Stimulated activated naive CD8-positive, alpha-beta T cell treated with anti-CD3 and anti-CD28 coated beads, Interleukin-15, Interleukin-2, amounts not matched to agents 100 ng/mL and 50 ng/mL, for 24 hours (primary cell): Measurements from ENCODE around the gene GLIS1.

Source experiments
- H3K27ac Mint-ChIP-seq: one replicate; pipeline ENCODE4 v1.8.0; 2021; ENCODE audit warnings: mild to moderate bottlenecking, mixed read lengths
- H3K27me3 Mint-ChIP-seq: one replicate; pipeline ENCODE4 v1.8.0; 2021; ENCODE audit warnings: mixed read lengths
- H3K36me3 Mint-ChIP-seq: one replicate; pipeline ENCODE4 v1.8.0; 2021; ENCODE audit warnings: low read depth, mixed read lengths
- H3K4me1 Mint-ChIP-seq: one replicate; pipeline ENCODE4 v1.8.0; 2021; ENCODE audit warnings: low read depth, mixed read lengths
- H3K4me3 Mint-ChIP-seq: one replicate; pipeline ENCODE4 v1.8.0; 2021; ENCODE audit warnings: mild to moderate bottlenecking, mixed read lengths
- H3K9me3 Mint-ChIP-seq: one replicate; pipeline ENCODE4 v1.8.0; 2021; ENCODE audit warnings: mixed read lengths

Gene GLIS1

GRCh38 chr1:53578358-53578757, 160.6 kb downstream of the GLIS1 start:
- H3K27me3 Mint-ChIP-seq = no peaks in the 10 kb centered on the region
- H3K36me3 Mint-ChIP-seq = no peaks in the 10 kb centered on the region
- H3K9me3 Mint-ChIP-seq = no peaks in the 10 kb centered on the region
- peaks cover 6% of the 10 kb centered on the region for H3K4me1 Mint-ChIP-seq
- H3K4me3 Mint-ChIP-seq = no peak overlapping the region
- H3K27ac Mint-ChIP-seq = no peak overlapping the region

DNA sequence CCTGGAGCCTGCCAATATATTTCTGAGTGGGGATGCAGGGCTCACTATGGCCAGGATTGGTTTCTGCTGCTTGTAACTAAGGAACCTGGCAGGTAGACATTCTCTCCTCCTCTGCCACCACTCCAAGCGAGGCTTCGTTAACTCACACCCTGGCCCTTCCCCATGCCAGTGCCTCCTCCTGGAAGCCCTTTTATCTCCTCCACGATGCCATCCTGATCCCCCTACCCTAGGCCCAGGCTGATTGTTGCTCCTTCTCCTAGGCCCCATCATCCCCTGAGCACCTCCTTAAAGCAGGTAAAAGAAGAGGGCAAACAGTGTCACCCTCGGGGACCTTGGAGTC, 161.2 kb downstream of the GLIS1 start:
- no peaks in the 10 kb centered on the region for H3K27me3 Mint-ChIP-seq
- H3K9me3 Mint-ChIP-seq = no peaks in the 10 kb centered on the region
- no peak overlapping the region for H3K27ac Mint-ChIP-seq
- H3K4me1 Mint-ChIP-seq = peaks cover 6% of the 10 kb centered on the region
- H3K4me3 Mint-ChIP-seq = no peak overlapping the region
- H3K36me3 Mint-ChIP-seq = no peaks in the 10 kb centered on the region

- Mint-ChIP-seq H3K4me3 (no peak overlapping the region), H3K36me3 (no peaks in the 10 kb centered on the region)
Measured at GRCh38 chr1:53576866-53577760, 161.9 kb downstream of the GLIS1 start.

DNA sequence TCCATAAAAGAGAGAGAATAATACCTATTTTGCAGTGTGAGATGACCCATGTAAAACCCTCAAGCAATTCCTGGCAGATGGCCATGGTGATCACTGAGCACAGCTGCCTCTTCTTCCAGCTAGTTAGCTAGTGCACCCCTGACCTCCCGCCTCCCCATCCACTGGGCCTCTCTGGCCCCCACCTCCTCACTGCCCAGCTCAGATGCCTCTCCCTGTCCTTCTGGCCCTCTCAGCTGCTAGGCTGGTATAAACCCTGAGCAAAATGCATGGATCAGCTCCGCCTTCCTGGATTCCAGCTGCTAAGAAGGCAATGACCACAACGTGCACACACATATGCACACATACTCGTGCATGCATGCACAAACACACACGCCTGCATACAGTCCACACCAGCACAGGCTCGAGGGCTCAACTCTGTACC, 162.6 kb downstream of the GLIS1 start:
- H3K27ac Mint-ChIP-seq = no peak overlapping the region
- no peaks in the 10 kb centered on the region for H3K36me3 Mint-ChIP-seq
- no peak overlapping the region for H3K4me3 Mint-ChIP-seq
- H3K27me3 Mint-ChIP-seq = no peaks in the 10 kb centered on the region
- H3K9me3 Mint-ChIP-seq = no peaks in the 10 kb centered on the region
- peaks cover 6% of the 10 kb centered on the region for H3K4me1 Mint-ChIP-seq

More at GRCh38 chr1:53576866-53577760, 161.9 kb downstream of the GLIS1 start:
- no peaks in the 10 kb centered on the region for H3K27me3 Mint-ChIP-seq
- peaks cover 6% of the 10 kb centered on the region for H3K4me1 Mint-ChIP-seq
- no peak overlapping the region for H3K27ac Mint-ChIP-seq
- H3K9me3 Mint-ChIP-seq = no peaks in the 10 kb centered on the region

DNA sequence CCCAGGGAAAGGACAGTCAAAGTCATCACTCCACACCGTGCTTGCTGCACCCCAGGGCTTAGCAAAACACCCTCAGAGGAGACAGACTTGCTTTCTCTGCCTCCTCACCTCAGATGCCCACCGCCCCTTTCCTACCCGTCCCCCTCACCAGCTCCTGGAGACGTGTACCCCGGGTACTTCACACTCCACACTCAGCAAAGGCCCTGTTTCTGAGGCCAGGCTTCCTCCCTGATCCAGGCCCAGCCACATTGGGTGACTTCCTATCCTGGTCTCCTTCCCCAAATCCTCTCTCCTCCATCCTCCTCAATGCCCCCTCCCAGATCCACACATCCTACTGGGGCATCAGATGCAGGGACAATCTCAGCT, 163.0 kb downstream of the GLIS1 start:
- no peak overlapping the region for H3K4me3 Mint-ChIP-seq
- no peaks in the 10 kb centered on the region for H3K36me3 Mint-ChIP-seq
- H3K4me1 Mint-ChIP-seq = peaks cover 6% of the 10 kb centered on the region
- H3K27ac Mint-ChIP-seq = no peak overlapping the region
- no peaks in the 10 kb centered on the region for H3K27me3 Mint-ChIP-seq
- H3K9me3 Mint-ChIP-seq = no peaks in the 10 kb centered on the region

GRCh38 chr1:53575141-53575954, 163.6 kb downstream of the GLIS1 start:
- no peaks in the 10 kb centered on the region for H3K36me3 Mint-ChIP-seq
- H3K4me1 Mint-ChIP-seq = peaks cover 6% of the 10 kb centered on the region
- no peak overlapping the region for H3K4me3 Mint-ChIP-seq
- no peak overlapping the region for H3K27ac Mint-ChIP-seq
- no peaks in the 10 kb centered on the region for H3K9me3 Mint-ChIP-seq
- H3K27me3 Mint-ChIP-seq = no peaks in the 10 kb centered on the region

DNA sequence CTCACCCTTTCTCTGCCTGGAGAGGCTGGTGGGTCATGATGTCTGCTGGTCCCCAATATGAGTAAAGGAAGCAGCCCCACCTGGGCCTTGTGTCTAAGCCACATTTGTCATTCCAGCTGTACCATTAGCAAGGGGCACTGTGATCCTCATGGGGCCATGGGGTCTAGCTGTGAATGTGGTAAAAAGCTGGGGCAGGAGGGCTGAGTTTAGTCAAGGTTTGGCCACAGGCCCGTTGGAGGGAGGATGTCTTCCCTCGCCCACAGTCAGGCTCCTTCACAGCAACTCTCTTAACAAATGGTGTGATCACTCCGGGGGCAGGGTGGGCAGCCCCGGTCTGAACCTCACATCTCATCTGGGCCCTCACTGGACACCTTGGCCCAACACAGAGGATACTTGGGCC, 164.3 kb downstream of the GLIS1 start:
- Mint-ChIP-seq H3K4me1 (peaks cover 6% of the 10 kb centered on the region), H3K27ac (no peak overlapping the region), H3K9me3 (no peaks in the 10 kb centered on the region), H3K27me3 (no peaks in the 10 kb centered on the region), H3K4me3 (no peak overlapping the region), H3K36me3 (no peaks in the 10 kb centered on the region)

- Mint-ChIP-seq H3K27ac (no peak overlapping the region), H3K36me3 (no peaks in the 10 kb centered on the region), H3K27me3 (peaks cover 2% of the 10 kb centered on the region), H3K9me3 (no peaks in the 10 kb centered on the region), H3K4me1 (peaks cover 6% of the 10 kb centered on the region), H3K4me3 (no peak overlapping the region)
Measured at GRCh38 chr1:53573931-53574330, 165.0 kb downstream of the GLIS1 start.

GRCh38 chr1:53573522-53573921, 165.4 kb downstream of the GLIS1 start:
- no peaks in the 10 kb centered on the region for H3K36me3 Mint-ChIP-seq
- no peak overlapping the region for H3K27ac Mint-ChIP-seq
- H3K4me3 Mint-ChIP-seq = no peak overlapping the region
- H3K4me1 Mint-ChIP-seq = peaks cover 6% of the 10 kb centered on the region
- H3K27me3 Mint-ChIP-seq = peaks cover 6% of the 10 kb centered on the region
- H3K9me3 Mint-ChIP-seq = no peaks in the 10 kb centered on the region

GRCh38 chr1:53572815-53573173, 166.2 kb downstream of the GLIS1 start:
- Mint-ChIP-seq H3K4me3 (no peak overlapping the region), H3K36me3 (no peaks in the 10 kb centered on the region), H3K4me1 (peaks cover 6% of the 10 kb centered on the region), H3K27ac (no peak overlapping the region), H3K9me3 (no peaks in the 10 kb centered on the region), H3K27me3 (peaks cover 6% of the 10 kb centered on the region)

GRCh38 chr1:53572065-53572814, 166.7 kb downstream of the GLIS1 start:
- H3K4me1 Mint-ChIP-seq = peaks cover 6% of the 10 kb centered on the region
- no peak overlapping the region for H3K4me3 Mint-ChIP-seq
- H3K27me3 Mint-ChIP-seq = peaks cover 6% of the 10 kb centered on the region
- H3K36me3 Mint-ChIP-seq = no peaks in the 10 kb centered on the region
- no peak overlapping the region for H3K27ac Mint-ChIP-seq
- H3K9me3 Mint-ChIP-seq = peaks cover 2% of the 10 kb centered on the region

DNA sequence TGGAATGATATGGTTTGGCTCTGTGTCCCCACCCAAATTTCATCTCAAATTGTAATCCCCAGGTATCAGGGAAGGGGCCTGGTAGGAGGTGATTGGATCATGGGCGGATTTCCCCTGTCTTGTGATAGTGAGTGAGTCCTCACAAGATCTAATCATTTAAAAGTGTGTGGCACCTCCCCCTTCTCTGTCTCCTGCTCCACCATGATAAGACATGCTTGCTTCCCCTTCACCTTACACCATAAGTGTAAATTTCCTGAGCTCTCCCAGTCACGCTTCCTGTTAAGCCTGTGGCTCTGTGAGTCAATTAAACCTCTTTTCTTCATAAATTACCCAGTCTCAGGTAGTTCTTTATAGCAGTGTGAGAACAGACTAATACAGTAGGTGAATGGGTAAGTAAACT, 170.4 kb downstream of the GLIS1 start:
- H3K27me3 Mint-ChIP-seq = peaks cover 26% of the 10 kb centered on the region
- H3K4me1 Mint-ChIP-seq = no peaks in the 10 kb centered on the region
- no peak overlapping the region for H3K4me3 Mint-ChIP-seq
- H3K36me3 Mint-ChIP-seq = no peaks in the 10 kb centered on the region
- H3K9me3 Mint-ChIP-seq = peaks cover 9% of the 10 kb centered on the region
- H3K27ac Mint-ChIP-seq = no peak overlapping the region

GRCh38 chr1:53567851-53568250, 171.1 kb downstream of the GLIS1 start:
- H3K4me1 Mint-ChIP-seq = peaks cover 3% of the 10 kb centered on the region
- H3K4me3 Mint-ChIP-seq = no peak overlapping the region
- peaks cover 9% of the 10 kb centered on the region for H3K9me3 Mint-ChIP-seq
- H3K36me3 Mint-ChIP-seq = no peaks in the 10 kb centered on the region
- H3K27ac Mint-ChIP-seq = no peak overlapping the region
- peaks cover 26% of the 10 kb centered on the region for H3K27me3 Mint-ChIP-seq

GRCh38 chr1:53567450-53567849, 171.5 kb downstream of the GLIS1 start:
- H3K4me3 Mint-ChIP-seq = no peak overlapping the region
- peaks cover 26% of the 10 kb centered on the region for H3K27me3 Mint-ChIP-seq
- peaks cover 9% of the 10 kb centered on the region for H3K9me3 Mint-ChIP-seq
- H3K4me1 Mint-ChIP-seq = peaks cover 7% of the 10 kb centered on the region
- no peak overlapping the region for H3K27ac Mint-ChIP-seq
- H3K36me3 Mint-ChIP-seq = no peaks in the 10 kb centered on the region

DNA sequence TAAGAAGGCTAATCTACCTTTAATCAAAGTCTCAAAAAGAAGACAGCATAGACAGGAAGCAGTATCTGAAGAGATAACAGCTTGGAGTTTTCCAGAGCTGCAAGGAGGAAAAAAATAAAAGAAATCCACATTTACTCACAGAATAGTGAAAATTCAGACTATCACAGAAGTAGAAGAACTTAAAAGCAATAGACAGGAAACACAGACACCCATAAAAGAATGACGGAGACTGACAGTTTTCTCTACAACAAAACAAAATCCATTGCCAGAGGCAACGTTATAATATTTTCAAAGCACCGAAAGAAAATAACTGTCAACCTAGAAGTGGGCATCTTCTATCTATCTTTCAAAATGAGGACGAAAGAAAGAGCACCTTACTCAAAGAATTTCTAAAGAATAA, 175.4 kb downstream of the GLIS1 start:
- peaks cover 14% of the 10 kb centered on the region for H3K4me1 Mint-ChIP-seq
- peaks cover 9% of the 10 kb centered on the region for H3K9me3 Mint-ChIP-seq
- no peaks in the 10 kb centered on the region for H3K36me3 Mint-ChIP-seq
- H3K27me3 Mint-ChIP-seq = peaks cover 21% of the 10 kb centered on the region
- H3K27ac Mint-ChIP-seq = no peak overlapping the region
- H3K4me3 Mint-ChIP-seq = no peak overlapping the region
